ENCODE data around the gene STAU1. TPM values are rescaled to one million over a fixed set of nuclear protein-coding genes. Genes with fewer than 3 reads are reported as not detected.
"Not testable (repeated sequence)": the region's sequence is repeated elsewhere in the genome, so short reads cannot be mapped to it uniquely, and the experiment has no call there.

The STAU1 gene
- total RNA-seq, 1 donor from 2014 or later = 31.1 TPM

DNA sequence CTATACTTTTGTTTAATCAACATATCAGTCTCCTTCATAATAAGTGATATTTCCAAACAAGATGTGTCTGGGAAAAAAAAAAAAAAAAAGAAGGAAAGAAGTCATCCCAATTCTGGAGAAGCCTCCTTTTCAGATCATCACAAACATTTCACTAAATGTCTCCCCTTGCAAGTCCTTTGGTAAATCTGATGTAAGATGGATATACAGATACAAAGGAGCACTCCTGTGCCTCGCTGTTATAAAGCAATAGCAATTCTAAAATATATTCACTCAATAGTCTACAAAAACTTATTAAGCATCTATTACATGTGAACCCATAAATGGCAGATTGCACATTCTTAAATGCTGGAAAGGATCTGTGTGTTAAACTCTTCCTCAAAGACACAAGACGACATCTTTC, 17.4 kb downstream of the STAU1 start:
- Histone ChIP-seq H3K36me3 (ENCODE audit: control insufficient read depth, insufficient read depth, low read length) (peaks cover 3% of the 10 kb centered on the region), H3K27me3 (ENCODE audit: control insufficient read depth, insufficient read depth, low read length) (no peaks in the 10 kb centered on the region), H3K4me3 (ENCODE audit: low read depth, low read length) (no peak overlapping the region)
- TF ChIP-seq, protein P1, sequence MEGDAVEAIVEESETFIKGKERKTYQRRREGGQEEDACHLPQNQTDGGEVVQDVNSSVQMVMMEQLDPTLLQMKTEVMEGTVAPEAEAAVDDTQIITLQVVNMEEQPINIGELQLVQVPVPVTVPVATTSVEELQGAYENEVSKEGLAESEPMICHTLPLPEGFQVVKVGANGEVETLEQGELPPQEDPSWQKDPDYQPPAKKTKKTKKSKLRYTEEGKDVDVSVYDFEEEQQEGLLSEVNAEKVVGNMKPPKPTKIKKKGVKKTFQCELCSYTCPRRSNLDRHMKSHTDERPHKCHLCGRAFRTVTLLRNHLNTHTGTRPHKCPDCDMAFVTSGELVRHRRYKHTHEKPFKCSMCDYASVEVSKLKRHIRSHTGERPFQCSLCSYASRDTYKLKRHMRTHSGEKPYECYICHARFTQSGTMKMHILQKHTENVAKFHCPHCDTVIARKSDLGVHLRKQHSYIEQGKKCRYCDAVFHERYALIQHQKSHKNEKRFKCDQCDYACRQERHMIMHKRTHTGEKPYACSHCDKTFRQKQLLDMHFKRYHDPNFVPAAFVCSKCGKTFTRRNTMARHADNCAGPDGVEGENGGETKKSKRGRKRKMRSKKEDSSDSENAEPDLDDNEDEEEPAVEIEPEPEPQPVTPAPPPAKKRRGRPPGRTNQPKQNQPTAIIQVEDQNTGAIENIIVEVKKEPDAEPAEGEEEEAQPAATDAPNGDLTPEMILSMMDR (IDR thresholded peaks at IDR 0.05; ENCODE audit: insufficient read depth, low read length, severe bottlenecking) = no peak
- FAIRE-seq (no peak), DNase-seq (ENCODE audit: low read depth) (no peak)

DNA sequence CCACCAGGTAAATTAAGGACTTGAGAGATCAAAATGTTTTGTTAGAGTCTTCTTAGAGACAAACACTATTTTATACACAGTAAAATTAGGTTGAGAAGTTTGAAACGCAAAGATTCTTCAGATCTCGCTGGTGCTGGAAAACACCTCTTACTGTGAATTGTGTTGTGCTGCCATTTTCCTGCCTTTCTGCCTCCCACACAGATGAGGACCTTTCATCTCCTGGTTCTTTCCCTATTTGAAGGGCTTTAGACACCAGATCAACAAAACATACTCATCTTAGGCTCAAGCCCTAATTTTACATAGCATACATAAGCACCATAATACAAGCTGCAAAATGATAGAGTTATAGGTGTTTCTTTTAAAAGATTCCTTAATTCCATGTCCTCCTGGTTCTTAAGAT, 18.6 kb downstream of the STAU1 start:
- TF ChIP-seq, protein P1 (IDR thresholded peaks at IDR 0.05; ENCODE audit: insufficient read depth, low read length, severe bottlenecking) = no peak

DNA sequence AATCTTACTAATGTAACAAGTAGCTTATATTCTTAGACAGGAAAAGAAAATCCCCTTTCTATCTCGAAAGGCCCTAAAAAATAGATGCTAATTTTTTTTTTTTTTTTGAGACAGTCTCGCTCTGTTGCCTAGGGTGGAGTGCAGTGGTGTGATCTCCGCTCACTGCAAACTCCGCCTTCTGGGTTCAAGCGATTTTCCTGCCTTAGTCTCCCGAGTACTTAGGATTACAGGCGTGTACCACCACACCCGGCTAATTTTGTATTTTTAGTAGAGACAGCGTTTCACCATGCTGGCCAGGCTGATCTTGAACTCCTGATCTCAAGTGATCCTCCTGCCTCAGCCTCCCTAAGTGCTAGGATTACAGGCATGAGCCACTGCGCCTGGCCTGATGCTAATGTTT, 19.3 kb downstream of the STAU1 start:
- H3K27me3 ChIP-seq (ENCODE audit: control insufficient read depth, insufficient read depth, low read length); H3K36me3 ChIP-seq (ENCODE audit: control insufficient read depth, insufficient read depth, low read length); FAIRE-seq; H3K4me3 ChIP-seq (ENCODE audit: low read depth, low read length); DNase-seq (ENCODE audit: low read depth): not testable (repeated sequence)

More for the DNA sequence above, 18.6 kb downstream of the STAU1 start:
- FAIRE-seq (no peak), DNase-seq (ENCODE audit: low read depth) (no peak)
- H3K36me3 ChIP-seq (ENCODE audit: control insufficient read depth, insufficient read depth, low read length) = peaks cover 3% of the 10 kb centered on the region
- no peak overlapping the region for H3K4me3 ChIP-seq (ENCODE audit: low read depth, low read length)
- H3K27me3 ChIP-seq (ENCODE audit: control insufficient read depth, insufficient read depth, low read length) = no peaks in the 10 kb centered on the region

DNA sequence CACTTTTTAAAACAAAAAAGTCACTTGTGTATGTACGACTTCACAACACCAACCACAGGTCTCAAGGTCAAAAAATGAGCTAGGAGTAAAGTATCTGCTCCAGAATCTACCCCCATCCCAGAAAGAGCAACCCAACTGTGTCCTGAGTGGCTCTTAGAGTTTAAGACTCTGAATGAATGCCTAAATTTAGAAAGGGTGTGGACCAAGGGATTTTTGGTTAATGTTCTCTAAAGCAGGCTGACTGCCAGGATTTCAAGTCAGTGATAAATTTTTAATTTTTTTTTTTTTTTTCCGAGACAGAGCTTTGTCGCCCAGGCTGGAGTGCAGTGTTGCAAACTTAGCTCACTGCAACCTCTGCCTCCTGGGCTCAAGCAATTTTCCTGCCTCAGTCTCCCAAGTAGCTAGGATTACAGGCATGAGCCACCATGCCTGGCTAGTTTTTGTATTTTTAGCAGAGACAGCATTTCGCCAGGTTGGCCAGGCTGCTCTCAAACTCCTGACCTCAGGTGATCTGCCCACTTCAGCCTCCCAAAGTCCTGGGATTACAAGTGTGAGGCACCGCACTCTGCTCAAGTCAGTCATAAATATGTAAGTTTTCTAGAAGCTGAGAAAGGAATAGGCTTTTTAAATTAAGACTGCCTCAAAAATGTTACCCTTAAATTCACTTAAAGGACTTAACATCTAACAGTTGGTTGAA, 20.2 kb downstream of the STAU1 start:
- TF ChIP-seq, protein P1 (IDR thresholded peaks at IDR 0.05; ENCODE audit: insufficient read depth, low read length, severe bottlenecking) = no peak
- Histone ChIP-seq H3K36me3 (ENCODE audit: control insufficient read depth, insufficient read depth, low read length) (peaks cover 3% of the 10 kb centered on the region), H3K4me3 (ENCODE audit: low read depth, low read length) (no peak overlapping the region), H3K27me3 (ENCODE audit: control insufficient read depth, insufficient read depth, low read length) (no peaks in the 10 kb centered on the region)
- DNase-seq (ENCODE audit: low read depth) (no peak), FAIRE-seq (no peak)

DNA sequence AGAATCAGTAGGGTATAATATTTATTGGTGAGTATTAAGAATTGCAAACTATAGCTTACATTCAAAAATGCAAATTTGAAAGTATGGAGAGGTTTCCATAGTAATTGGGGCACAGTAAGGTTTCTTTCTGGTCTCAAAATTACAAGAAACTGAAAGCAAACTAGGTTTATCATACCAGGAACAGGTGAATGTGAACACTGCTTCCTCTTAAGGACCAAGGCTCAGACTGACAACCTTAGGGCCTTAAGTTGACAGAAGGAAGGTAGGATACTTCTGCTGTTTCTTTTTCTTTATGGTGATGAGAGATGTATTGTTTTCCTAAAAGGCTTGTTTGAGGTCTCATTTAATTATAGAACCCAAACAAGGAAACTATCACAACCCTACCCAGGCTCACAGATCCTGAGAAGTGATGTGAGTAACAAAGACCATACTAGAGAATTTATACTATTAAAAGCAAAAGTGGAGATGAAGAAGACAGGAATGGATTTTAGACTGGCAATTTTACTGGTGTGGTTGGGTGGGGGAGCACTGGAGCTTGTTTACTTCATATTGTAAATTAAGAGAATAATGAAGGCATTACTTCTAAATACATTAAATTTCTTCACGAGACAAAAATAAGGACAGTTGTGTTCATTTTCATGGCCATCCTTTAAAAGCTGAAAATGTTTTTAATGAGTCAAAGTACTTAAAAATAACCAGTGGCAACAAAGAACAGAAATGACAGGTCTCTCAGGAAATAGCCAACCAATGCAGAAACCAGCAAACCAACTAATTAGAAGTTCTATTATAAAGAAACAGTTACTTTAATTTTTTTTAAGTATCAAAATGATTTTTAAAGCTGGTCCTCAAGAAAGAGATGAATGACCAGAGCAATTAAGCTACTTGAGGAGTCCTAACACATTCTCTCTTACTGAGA, 21.3 kb downstream of the STAU1 start:
- H3K27me3 ChIP-seq (ENCODE audit: control insufficient read depth, insufficient read depth, low read length) = no peaks in the 10 kb centered on the region
- DNase-seq (ENCODE audit: low read depth) = no peak
- TF ChIP-seq, protein P1 (IDR thresholded peaks at IDR 0.05; ENCODE audit: insufficient read depth, low read length, severe bottlenecking) = no peak
- H3K36me3 ChIP-seq (ENCODE audit: control insufficient read depth, insufficient read depth, low read length) = no peaks in the 10 kb centered on the region
- no peak for FAIRE-seq
- no peak overlapping the region for H3K4me3 ChIP-seq (ENCODE audit: low read depth, low read length)

DNA sequence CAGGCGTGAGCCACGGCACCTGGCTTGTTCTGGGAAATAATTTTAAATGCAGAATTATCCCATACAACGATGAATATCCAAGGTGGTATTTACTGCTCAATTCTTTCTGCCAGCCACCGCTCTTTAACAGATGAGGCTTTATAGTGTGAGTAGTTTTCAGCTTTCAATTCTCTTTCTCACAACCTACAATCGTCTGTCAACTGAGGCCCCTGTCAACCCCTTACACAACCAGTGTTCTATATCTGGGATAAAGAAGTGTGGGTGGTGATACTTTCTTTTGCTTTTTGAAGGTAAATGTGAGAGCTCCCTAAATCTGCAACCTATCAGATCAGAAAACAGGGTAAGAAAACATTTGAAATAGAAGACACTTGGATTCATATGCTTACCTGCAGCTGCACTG, 22.5 kb downstream of the STAU1 start:
- Histone ChIP-seq H3K27me3 (ENCODE audit: control insufficient read depth, insufficient read depth, low read length) (no peaks in the 10 kb centered on the region), H3K36me3 (ENCODE audit: control insufficient read depth, insufficient read depth, low read length) (no peaks in the 10 kb centered on the region), H3K4me3 (ENCODE audit: low read depth, low read length) (no peak overlapping the region)
- FAIRE-seq (no peak), DNase-seq (ENCODE audit: low read depth) (no peak)
- TF ChIP-seq, protein P1 (IDR thresholded peaks at IDR 0.05; ENCODE audit: insufficient read depth, low read length, severe bottlenecking) = no peak

Measured in bronchial epithelial cell (primary cell).